ENCODE results near the gene LCE1F. TPM values are rescaled to one million over a fixed set of nuclear protein-coding genes. Genes with fewer than 3 reads are reported as not detected.

Gene LCE1F
- total RNA-seq, 6 donors from 2014 or later = not detected

GRCh38 chr1:152761609-152762213, 13.2 kb upstream of the LCE1F start:
- ATAC-seq (ENCODE audit: low FRiP score in 2 of 2) = no peak
- H3K27me3 ChIP-seq = no peaks in the 10 kb centered on the region
- TF ChIP-seq EP300 (IDR thresholded peaks at IDR 0.05) (no peak), POLR2AphosphoS5 (IDR thresholded peaks at IDR 0.05) (no peak), POLR2A (IDR thresholded peaks at IDR 0.05) (no peak)
- TF ChIP-seq, protein P1, sequence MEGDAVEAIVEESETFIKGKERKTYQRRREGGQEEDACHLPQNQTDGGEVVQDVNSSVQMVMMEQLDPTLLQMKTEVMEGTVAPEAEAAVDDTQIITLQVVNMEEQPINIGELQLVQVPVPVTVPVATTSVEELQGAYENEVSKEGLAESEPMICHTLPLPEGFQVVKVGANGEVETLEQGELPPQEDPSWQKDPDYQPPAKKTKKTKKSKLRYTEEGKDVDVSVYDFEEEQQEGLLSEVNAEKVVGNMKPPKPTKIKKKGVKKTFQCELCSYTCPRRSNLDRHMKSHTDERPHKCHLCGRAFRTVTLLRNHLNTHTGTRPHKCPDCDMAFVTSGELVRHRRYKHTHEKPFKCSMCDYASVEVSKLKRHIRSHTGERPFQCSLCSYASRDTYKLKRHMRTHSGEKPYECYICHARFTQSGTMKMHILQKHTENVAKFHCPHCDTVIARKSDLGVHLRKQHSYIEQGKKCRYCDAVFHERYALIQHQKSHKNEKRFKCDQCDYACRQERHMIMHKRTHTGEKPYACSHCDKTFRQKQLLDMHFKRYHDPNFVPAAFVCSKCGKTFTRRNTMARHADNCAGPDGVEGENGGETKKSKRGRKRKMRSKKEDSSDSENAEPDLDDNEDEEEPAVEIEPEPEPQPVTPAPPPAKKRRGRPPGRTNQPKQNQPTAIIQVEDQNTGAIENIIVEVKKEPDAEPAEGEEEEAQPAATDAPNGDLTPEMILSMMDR (IDR thresholded peaks at IDR 0.05) = no peak
- 73 to 85% methylated on average over 3 of the region's 3 CpGs for WGBS, 2 donors
- H3K27ac ChIP-seq = no peak overlapping the region
- H3K4me3 ChIP-seq = no peak overlapping the region
- no peak for DNase-seq
- no peaks in the 10 kb centered on the region for H3K4me1 ChIP-seq
- H3K9me3 ChIP-seq = no peaks in the 10 kb centered on the region
- no peaks in the 10 kb centered on the region for H3K36me3 ChIP-seq

DNA sequence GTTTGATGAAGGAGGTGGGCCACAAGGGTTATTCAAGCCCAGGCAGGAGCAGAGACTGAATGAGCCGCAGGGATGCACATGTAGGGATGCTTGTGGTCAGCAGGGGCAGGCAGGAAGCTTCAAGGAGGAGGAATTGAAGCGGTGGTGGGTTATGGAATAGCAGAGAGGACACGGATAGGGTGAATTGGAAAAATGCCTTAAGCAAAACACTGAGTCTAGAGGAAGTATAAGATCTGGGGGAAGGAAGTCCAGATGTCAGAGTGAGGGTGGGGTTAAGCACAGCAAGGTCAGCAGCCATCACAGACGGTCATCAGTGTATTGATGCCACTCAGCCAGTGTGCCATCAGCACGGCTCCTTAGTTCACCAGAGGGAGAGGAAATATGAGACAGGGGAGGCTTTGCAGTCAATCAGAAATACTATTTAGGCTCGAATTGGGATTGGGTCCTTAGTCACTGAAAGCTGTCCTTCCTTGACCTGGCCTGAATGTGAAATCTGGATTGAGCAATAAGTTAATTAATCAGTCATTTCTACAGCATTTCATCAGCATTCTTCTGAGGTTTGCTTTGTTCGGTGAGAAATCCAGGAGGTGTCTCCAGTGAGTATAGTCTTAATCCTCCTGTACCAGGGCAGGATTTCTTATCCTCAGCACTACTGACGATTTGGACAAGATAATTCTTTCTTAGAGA, 6.0 kb upstream of the LCE1F start:
- no peaks in the 10 kb centered on the region for H3K36me3 ChIP-seq
- no peaks in the 10 kb centered on the region for H3K27me3 ChIP-seq

DNA sequence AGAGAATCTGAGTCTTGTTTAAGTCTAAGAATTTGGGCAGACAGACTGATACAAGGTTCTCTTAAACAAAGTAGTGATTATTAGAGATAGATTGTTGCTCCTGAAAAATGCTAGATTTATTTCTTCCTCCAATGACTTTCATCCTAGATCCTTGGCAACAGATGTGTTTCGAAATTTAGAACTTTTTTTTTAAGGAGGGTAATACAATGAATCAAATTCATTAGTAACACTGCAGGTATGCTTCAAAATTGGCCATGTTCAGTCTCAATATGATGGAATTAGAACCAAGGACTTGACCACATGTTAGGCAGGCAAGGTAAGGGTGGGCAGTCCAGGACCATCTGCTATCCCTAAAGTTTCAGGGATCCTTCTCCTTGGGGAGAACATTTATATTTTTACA, 4.5 kb upstream of the LCE1F start:
- DNase-seq = no peak
- TF ChIP-seq POLR2AphosphoS5 (IDR thresholded peaks at IDR 0.05) (no peak), POLR2A (IDR thresholded peaks at IDR 0.05) (no peak), EP300 (IDR thresholded peaks at IDR 0.05) (no peak)
- TF ChIP-seq, protein P1 (IDR thresholded peaks at IDR 0.05) = no peak
- no peak for ATAC-seq (ENCODE audit: low FRiP score in 2 of 2)
- H3K36me3 ChIP-seq = no peaks in the 10 kb centered on the region
- H3K4me1 ChIP-seq = no peaks in the 10 kb centered on the region
- no peaks in the 10 kb centered on the region for H3K27me3 ChIP-seq
- WGBS, 2 donors = 78 to 87% methylated on average over 1 of the region's 1 CpG
- no peak overlapping the region for H3K4me3 ChIP-seq
- H3K9me3 ChIP-seq = no peaks in the 10 kb centered on the region
- no peak overlapping the region for H3K27ac ChIP-seq

More for the DNA sequence above, 6.0 kb upstream of the LCE1F start:
- ATAC-seq (ENCODE audit: low FRiP score in 2 of 2) = no peak
- WGBS, 2 donors = 48 to 56% methylated on average over 8 of the region's 8 CpGs
- no peak overlapping the region for H3K4me3 ChIP-seq
- H3K4me1 ChIP-seq = no peaks in the 10 kb centered on the region
- no peak for DNase-seq
- no peak overlapping the region for H3K27ac ChIP-seq
- no peak for TF ChIP-seq POLR2A (IDR thresholded peaks at IDR 0.05)
- TF ChIP-seq, protein P1 (IDR thresholded peaks at IDR 0.05) = no peak
- TF ChIP-seq POLR2AphosphoS5 (IDR thresholded peaks at IDR 0.05) = no peak
- no peak for TF ChIP-seq EP300 (IDR thresholded peaks at IDR 0.05)
- H3K9me3 ChIP-seq = no peaks in the 10 kb centered on the region

DNA sequence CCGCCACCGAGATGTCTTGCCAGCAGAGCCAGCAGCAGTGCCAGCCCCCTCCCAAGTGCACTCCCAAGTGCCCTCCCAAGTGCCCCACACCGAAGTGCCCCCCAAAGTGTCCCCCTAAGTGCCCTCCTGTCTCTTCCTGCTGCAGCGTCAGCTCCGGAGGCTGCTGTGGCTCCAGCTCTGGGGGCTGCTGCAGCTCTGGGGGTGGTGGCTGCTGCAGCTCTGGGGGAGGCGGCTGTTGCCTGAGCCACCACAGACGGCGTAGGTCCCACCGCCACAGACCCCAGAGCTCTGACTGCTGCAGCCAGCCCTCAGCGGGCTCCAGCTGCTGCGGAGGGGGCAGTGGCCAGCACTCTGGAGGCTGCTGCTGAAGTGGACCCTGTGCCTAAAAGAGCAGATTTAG, 1.4 kb downstream of the LCE1F start:
- no peak for TF ChIP-seq POLR2A (IDR thresholded peaks at IDR 0.05)
- TF ChIP-seq EP300 (IDR thresholded peaks at IDR 0.05) = no peak
- TF ChIP-seq POLR2AphosphoS5 (IDR thresholded peaks at IDR 0.05) = no peak
- TF ChIP-seq, protein P1 (IDR thresholded peaks at IDR 0.05) = no peak
- no peaks in the 10 kb centered on the region for H3K9me3 ChIP-seq
- H3K4me1 ChIP-seq = no peaks in the 10 kb centered on the region
- no peaks in the 10 kb centered on the region for H3K36me3 ChIP-seq
- H3K27ac ChIP-seq = no peak overlapping the region
- H3K4me3 ChIP-seq = no peak overlapping the region
- no peaks in the 10 kb centered on the region for H3K27me3 ChIP-seq
- 84 to 87% methylated on average over 6 to 11 of the region's 11 CpGs for WGBS, 2 donors
- peak in 1 of 2 donors; percentile 59 for DNase-seq
- ATAC-seq (ENCODE audit: low FRiP score in 2 of 2) = no peak

All from upper lobe of left lung (tissue), 6 donors.